Kidney (tissue), 14 donors: Measurements from ENCODE around the gene CAP1. TPM values are rescaled to one million over a fixed set of nuclear protein-coding genes. Genes with fewer than 3 reads are reported as not detected.

Experiments used
- DNase-seq, 5 donors: peaks; one replicate each; pipeline ENCODE4 v3.0.0-alpha.2; 2013 to 2020
- FAIRE-seq: peaks from 2 replicates; lab custom pipeline; 2012; peaks lifted over from hg19 to GRCh38; lab: Jason Lieb, UNC
- H3K27ac ChIP-seq, 2 donors: one replicate each; pipeline ENCODE4 v1.7.0; 2013; ENCODE audit warnings: low read depth in 2 of 2, low read length in 2 of 2, inconsistent platforms in 1 of 2
- H3K27me3 ChIP-seq: one replicate; pipeline ENCODE4 v1.7.1; 2013; ENCODE audit warnings: low read length, inconsistent platforms; ENCODE audit not compliant: control insufficient read depth, insufficient read depth
- H3K36me3 ChIP-seq, 3 donors: one replicate each; pipeline versions ENCODE4 v1.7.0 to v1.7.1; 2013; ENCODE audit warnings: low read length in 3 of 3, control low read depth in 1 of 3, inconsistent platforms in 1 of 3; ENCODE audit not compliant: insufficient read depth in 3 of 3, control insufficient read depth in 2 of 3
- H3K4me1 ChIP-seq, 3 donors: one replicate each; pipeline versions ENCODE4 v1.7.0 to v1.7.1; 2013; ENCODE audit warnings: low read length in 3 of 3, inconsistent platforms in 1 of 3, low read depth in 1 of 3; ENCODE audit not compliant: control insufficient read depth in 2 of 3, insufficient read depth in 2 of 3
- H3K4me3 ChIP-seq, 3 donors: one replicate each; pipeline versions ENCODE4 v1.7.0 to v1.8.1; 2013; ENCODE audit warnings: low read length in 3 of 3, control low read depth in 1 of 3, inconsistent platforms in 1 of 3
- H3K9ac ChIP-seq, 3 donors: one replicate each; pipeline versions ENCODE4 v1.7.0 to v1.7.1; 2013; ENCODE audit warnings: low read length in 3 of 3, control low read depth in 1 of 3, inconsistent platforms in 1 of 3
- H3K9me3 ChIP-seq, 3 donors: one replicate each; pipeline versions ENCODE4 v1.7.0 to v1.7.1; 2013; ENCODE audit warnings: low read length in 3 of 3, control low read depth in 1 of 3, inconsistent platforms in 1 of 3; ENCODE audit not compliant: control insufficient read depth in 2 of 3, insufficient read depth in 1 of 3
- CTCF ChIP-seq: IDR thresholded peaks from 3 replicates; pipeline ENCODE4 v1.5.1; 2012; ENCODE audit warnings: mild to moderate bottlenecking, moderate library complexity, borderline replicate concordance; ENCODE audit not compliant: insufficient read depth; ENCODE audit errors: extremely low read depth
- intact Hi-C: fragments of 100-400 bp; cut with DNase I; formaldehyde crosslinking; loops from one replicate; pipeline ENCODE4 v1.11.1; 2022
- polyA plus RNA-seq: library from polyadenylated mRNA; stranded (reverse); fragments of 350-450 nt; fragmentation: Illumina TruSeq; extraction: RNeasy Lipid Tissue Mini Kit (QIAGEN cat#74804); gene quantifications from one replicate; pipeline ENCODE4 v1.2.3, GENCODE V29; 2014; ENCODE audit warnings: low read depth, low replicate concordance; ENCODE audit not compliant: insufficient read depth
- total RNA-seq: library from RNA; stranded (reverse); fragmentation: NEBNext Ultra II Directional; extraction: Animal tissue kit (Norgen Biotek cat#: 25700); gene quantifications from one replicate; pipeline ENCODE4 v1.2.1, GENCODE V29; 2021
- donor health status: control.
- donor health status: control.
- donor health status: control.
- donor health status: control.
- donor health status: control.
- donor health status: DM: yes; HTN: yes; CAD: no.
- donor health status: Normal renal cell carcinoma (clear cell type).

The CAP1 gene
- total and polyA plus RNA-seq, 2 donors from 2014 or later, result 128 to 328 TPM

- intact Hi-C loops, result no loop called here
- H3K4me3 ChIP-seq, result no peak overlapping the region
- no peak for TF ChIP-seq CTCF
- no peaks in the 10 kb centered on the region for H3K27me3 ChIP-seq
- DNase-seq (no peak), FAIRE-seq (no peak)
- no peaks in the 10 kb centered on the region for H3K4me1 ChIP-seq
- H3K36me3 ChIP-seq, result no peaks in the 10 kb centered on the region
- no peak overlapping the region for H3K27ac ChIP-seq
- peaks cover 0 to 10% (median 0%) of the 10 kb centered on the region in 3 donors for H3K9me3 ChIP-seq
- no peak overlapping the region for H3K9ac ChIP-seq
Observed at GRCh38 chr1:40027647-40028046, 12.9 kb upstream of the CAP1 start.

DNA sequence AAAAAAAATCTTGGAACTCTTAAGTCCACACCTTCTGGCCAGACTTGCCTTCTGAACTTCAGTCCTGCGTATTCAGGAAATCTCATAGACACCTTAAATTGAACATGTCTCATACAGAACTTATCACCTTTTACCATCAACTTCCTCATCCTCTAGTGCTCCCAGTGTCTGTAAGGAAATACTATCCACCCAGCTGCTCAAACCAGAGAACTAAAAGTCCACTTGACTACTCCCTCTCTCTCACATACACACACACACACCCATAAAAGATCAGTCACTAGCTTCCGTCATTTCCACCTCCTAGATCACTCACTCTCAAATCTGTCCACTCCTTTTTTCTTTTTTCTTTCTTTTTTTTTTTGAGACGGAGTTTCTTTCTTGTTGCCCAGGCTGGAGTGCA lies 10.9 kb upstream of the CAP1 start:
- H3K9me3 ChIP-seq, result peaks cover 0 to 5% (median 0%) of the 10 kb centered on the region in 3 donors
- H3K36me3 ChIP-seq, result no peaks in the 10 kb centered on the region
- H3K27me3 ChIP-seq, result no peaks in the 10 kb centered on the region
- no peak for TF ChIP-seq CTCF
- DNase-seq (no peak), FAIRE-seq (no peak)
- H3K4me3 ChIP-seq, result no peak overlapping the region
- no peak overlapping the region for H3K9ac ChIP-seq
- intact Hi-C loops, result no loop called here
- H3K4me1 ChIP-seq, result no peaks in the 10 kb centered on the region
- H3K27ac ChIP-seq, result no peak overlapping the region

- Histone ChIP-seq H3K9me3 (peaks cover 0 to 5% (median 0%) of the 10 kb centered on the region in 3 donors), H3K4me3 (no peak overlapping the region), H3K4me1 (no peaks in the 10 kb centered on the region), H3K27me3 (no peaks in the 10 kb centered on the region), H3K36me3 (no peaks in the 10 kb centered on the region), H3K9ac (no peak overlapping the region), H3K27ac (no peak overlapping the region)
- intact Hi-C loops, result no loop called here
- TF ChIP-seq CTCF, result no peak
- DNase-seq (peak in 1 of 5 donors; percentile 16), FAIRE-seq (no peak)
Observed at GRCh38 chr1:40030528-40031135, 9.9 kb upstream of the CAP1 start.
